Measurements from ENCODE around the gene PTH2R. TPM values are rescaled to one million over a fixed set of nuclear protein-coding genes. Genes with fewer than 3 reads are reported as not detected.
"Not testable (repeated sequence)": the region's sequence is repeated elsewhere in the genome, so short reads cannot be mapped to it uniquely, and the experiment has no call there.

The PTH2R gene
- total RNA-seq, 1 donor from 2014 or later = 1.4 TPM

DNA sequence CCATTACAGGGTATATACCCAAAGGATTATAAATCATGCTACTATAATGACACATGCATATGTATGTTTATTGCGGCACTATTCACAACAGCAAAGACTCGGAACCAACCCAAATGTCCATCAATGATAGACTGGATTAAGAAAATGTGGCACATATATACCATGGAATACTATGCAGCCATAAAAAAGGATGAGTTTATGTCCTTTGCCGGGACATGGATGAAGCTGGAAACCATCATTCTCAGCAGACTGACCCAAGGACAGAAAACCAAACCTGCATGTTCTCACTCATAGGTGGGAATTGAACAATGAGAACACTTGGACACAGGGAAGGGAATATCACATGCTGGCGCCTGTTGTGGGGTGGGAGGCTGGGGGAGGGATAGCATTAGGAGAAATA lies 9.8 kb upstream of the PTH2R start:
- DNase-seq = not testable (repeated sequence)

DNA sequence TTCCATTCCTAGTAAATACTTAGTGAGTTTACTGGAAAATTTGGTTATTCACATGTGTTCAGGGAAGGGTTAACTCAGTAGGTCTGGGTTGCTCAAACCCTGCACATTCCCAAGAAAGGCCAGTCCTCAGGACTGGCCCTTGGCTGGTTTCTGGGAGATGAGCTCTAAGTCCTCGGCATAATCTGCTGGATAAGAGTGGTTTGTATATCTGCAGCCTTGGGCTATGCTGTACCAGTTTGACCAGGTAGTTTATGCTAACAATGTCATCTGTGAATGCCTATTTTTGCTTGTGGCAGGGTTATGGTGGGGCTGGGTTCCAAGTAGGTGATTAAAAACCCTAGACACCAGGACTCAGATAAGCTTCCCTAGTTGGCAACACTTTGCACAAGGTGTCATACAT lies 7.4 kb upstream of the PTH2R start:
- no peak for DNase-seq

DNA sequence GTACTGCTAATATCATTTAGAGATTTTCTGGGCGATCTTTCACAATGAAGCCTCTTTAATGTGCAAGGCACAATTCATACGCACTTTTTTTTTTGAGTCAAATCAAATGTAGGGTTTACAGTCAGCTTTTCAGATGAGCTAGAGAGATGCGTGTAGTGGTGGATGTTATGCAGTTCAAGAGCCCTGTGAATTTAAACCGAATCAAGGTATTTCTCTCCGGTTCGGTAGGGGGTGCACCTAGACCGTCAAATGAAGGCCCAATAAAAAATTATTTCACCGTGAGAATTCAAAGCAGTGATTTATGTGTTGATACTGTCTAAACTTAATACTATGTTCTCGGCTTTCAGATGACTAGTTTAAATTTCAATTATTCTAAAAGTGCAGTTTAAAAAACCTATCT lies 1.1 kb downstream of the PTH2R start:
- DNase-seq = no peak

DNA sequence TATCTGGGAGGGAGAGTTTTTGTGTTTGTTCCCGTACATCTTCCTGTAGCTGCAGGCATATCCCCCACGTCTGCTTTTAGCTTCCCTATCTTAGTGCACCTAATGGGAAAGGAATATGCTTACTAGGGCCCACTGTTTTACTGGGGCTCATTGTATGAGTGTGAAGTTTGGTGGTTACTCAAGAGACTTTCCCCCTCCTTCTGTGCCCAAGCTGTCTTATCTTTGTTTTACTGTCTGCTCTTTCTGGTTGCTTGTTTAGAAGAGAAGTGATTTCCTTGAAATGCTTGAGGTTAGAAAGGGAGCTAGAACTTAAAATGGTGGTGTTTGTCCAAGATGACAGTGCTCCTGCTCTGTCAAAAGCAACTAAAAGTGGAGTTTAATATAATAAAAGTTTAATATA lies 7.3 kb downstream of the PTH2R start:
- DNase-seq = no peak

DNA sequence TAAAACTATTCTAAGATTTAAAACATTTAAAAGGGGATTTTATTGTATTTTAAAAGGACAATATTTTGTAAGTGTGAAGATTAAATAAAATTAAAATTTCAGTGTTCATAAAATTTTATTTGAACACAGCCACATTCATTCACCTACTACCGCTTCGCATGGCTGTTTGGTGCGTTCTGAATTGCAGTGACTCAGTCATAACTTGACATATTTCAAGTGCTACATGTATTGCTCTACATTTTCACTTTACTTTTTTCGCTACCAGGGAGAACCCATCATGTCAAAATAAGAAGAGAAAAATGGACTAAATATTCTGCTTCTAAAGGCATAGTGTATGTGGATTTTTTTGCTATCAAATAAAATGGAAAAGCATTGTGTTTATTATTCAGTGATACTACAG lies 8.7 kb downstream of the PTH2R start:
- no peak for DNase-seq

DNA sequence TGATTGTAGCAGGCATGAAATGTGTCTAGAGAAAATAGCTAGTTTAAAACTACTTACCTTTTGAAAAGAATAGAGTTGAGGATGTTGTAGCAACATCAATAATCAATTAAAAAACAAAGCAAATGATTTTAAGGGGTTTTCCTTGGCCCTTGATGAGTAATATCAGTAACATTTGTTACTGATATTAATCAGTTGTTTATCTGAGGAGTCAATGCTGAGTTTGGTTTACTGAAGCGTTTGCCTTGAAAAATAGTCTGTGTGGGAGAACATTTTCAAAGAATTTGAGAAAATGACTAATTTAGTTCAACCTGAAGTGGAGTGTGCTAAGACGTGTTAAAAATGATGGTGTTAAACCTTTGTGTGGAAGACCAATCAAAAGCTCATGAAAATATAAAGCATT lies 9.3 kb downstream of the PTH2R start:
- DNase-seq = no peak

DNA sequence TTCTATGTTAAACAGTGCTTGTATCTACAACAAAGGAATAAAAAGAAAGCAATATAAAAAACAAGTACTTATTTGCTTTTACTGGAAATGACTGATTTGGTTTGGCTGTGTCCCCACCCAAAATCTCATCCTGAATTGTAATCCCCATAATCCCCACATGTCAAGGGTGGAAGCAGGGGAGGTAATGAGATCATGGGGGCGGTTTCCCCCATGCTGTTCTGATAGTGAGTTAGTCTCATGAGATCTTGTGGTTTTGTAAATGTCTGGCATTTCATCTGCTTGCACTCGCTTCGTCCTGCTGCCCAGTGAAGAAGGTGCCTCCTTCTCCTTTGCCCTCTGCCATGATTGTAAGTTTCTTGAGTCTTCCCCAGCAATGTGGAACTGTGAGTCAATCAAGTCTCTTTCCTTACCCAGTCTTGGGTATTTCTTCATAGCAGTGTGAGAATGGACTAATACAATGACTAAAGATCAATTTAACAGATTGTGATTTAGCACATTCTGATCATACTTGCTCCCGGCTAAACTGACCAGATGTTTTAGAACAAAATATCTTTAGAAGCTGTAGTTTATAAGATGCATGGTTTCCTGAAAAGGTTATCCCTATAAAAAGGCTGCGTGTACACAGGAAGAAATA lies 19.9 kb downstream of the PTH2R start:
- no peak for DNase-seq

DNA sequence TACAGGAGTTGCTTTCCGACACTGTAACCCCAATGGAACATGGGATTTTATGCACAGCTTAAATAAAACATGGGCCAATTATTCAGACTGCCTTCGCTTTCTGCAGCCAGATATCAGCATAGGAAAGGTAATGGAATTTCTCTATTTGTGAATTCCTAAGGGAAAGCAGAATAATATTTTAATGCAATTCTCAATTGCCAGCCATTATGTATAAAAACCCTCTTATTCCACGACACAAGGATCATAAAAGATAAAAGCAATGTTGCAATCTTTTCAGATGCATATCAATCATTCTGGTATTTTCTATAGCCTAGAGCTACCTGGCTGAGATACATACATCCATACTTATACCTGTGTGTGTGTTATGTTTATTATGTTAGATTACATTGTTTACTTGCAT lies 31.2 kb downstream of the PTH2R start:
- no peak for DNase-seq

DNA sequence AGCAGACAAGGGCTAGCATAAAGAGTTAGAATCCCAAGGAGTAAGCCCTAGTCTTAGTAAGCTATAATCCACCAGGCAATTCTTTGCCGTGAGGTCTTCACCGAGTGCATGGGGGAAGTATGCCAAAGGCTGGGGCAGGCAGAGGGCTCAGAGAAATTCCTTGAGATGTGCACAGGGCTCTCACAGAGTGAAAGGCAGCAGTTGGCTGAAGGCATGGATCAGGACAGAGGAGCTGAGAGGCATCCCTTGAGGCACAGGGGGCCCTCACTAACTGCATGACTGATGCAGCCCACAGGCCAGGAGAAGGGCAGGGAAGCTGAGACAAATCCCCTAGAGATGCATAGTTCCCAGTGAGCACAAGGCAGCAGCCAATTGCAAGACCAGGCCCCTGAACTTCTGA lies 34.1 kb downstream of the PTH2R start:
- no peak for DNase-seq

DNA sequence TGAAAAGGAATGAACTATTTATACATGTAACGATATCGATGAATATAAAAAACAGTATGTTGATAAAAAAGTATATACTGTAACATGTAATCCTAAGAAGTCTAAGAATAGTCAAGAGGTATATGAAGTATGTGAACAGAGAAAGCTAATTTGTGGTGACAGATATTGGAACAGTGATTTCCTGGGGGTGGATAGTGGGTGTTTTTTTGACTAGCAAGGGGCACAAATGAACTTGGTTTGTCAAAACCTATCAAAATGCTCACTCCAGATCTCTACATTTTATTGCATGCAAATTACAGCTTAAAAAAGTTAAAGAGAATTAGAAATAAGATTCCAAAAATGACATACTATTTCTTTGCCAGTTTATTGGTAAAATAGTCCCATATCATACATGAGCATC lies 35.4 kb downstream of the PTH2R start:
- DNase-seq = no peak

DNA sequence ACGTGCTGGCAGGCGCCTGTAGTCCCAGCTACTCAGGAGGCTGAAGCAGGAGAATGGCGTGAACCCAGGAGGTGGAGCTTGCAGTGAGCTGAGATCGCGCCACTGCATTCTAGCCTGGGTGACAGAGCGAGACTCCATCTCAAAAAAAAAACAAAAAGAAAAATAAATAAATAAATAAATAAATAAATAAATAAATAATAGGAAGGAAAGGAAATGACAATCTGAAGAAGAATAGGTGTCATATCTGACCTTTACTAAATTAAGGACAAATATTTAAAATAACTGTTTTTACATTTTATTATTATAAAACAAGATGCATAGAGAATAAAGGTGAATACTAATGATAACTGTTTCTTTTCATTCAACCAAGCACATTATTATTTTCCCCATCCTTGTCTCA lies 40.9 kb downstream of the PTH2R start:
- DNase-seq = not testable (repeated sequence)

DNA sequence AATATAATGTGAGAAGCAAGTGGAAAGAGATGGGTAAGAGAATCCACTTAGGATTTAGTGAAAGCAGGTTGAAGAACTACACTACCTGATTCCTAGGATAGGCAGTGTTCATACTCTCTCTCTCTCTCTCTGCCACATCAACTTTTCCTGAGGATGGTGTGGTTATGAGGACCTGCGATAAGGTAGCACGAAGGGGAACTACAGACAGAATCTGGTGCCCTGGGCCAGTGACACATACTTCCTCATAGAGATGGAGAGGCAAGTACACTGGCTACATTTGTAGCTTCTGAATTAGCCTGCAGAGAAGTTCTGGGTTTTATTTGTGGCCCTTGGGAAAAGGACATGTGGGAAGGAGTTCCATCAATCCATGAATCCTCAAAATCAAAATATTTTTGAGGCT lies 44.5 kb downstream of the PTH2R start:
- DNase-seq = no peak

DNA sequence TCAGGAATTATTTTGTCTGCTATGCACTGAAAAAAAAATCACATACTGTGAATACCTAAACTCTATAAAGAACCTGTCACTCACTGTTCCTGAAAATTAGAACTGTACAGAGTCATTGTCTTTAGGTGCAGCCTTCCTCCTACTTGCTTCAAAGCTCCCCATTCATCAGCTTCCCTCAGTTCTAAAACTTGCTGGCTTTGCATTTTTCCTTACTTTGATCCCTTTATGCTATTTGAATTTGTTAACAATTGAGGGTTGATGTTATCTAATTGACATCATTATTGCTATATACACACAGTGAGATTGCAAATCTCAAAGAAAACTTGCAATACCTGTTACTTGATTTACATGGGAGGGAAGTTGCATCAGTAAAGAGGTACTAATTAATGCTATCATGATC lies 48.3 kb downstream of the PTH2R start:
- DNase-seq = no peak

DNA sequence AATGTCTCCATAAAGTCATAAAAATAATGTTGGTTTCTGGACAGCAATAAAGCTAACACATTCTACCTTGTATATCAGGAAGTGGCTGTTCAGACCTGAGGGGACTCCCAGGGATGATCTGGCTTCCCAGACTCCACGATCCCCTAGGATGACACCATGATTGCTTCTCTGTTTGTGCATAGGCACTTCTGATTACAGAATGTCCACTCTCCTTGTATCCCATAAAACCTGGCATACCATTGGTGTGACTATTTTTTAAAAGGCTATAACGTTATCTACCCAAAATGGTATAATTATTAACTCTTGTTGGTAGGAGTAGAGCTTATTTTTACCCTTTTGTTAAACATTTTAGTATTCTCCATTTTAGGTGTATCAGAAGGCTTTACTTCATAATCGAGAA lies 57.1 kb downstream of the PTH2R start:
- no peak for DNase-seq

DNA sequence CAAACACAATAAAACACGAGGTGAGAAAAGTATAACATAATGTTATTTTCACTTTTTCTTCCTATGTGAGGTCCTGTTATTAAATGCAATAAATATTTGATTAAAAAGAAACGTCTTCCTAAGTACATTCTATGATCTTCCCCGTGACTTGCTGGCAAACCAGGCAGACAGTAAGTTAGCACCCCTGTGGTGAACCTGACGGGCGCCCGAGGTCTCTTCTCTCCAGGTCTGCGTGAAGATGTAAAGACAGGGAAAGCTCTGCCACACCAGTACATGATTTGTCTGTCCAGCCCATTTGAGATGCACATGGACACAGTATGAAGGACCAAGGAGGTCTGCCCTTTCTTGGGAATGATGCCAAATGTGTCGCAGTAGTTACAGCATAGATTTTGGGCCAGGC lies 57.6 kb downstream of the PTH2R start:
- no peak for DNase-seq

DNA sequence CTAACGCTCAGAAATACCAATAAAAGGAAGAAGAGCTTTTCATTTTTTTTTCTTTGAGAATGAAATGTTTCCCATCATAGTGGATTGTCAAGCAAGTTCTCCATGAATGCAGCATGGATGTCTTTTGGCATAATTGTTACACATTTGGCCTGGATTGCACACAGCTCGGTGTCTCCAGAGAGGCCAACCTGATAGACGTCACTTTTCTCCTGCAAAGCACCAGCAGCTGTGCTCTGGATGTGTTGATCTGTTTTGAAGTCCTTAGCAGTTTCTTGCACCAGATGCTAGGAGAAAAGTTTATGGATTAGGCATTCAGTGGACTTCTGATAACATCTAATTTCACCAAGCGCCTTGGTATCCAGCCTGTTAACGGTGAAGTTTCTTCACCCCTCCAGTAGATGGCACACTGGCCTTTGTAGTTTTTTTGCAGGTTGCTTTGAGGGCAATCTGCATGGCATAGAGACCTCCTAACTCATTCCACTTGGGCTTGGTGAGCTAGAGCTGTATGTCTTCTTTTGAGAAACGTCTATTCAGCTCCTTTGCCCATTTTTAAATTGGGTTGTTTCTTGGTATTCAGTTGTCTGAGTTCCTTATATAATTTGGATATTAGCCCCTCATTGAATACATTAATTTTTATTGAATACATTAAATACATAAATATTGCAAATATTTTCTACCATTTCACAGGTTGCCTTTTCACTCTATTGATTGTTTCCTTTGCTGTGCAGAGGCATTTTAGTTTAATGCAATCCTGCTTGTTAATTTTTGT lies 59.7 kb downstream of the PTH2R start:
- peak; percentile 2 for DNase-seq

DNA sequence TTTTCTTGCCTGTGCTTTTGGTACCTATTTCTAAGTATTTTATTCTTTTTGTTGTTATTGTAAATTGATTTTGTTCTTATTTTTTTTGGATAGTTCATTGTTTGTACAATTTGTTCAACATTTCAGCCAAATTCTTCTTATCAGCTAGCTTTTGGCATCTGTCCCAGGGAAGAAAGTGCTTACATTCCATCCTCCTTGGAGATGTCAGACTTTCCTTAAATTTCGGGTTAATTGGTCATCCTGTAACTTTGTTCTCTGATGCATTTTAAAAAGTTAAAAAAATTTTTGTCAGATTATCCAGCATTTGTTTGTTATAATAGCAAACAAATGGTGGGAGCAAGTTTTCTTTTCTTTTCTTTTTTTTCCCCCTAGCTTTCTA lies 60.3 kb downstream of the PTH2R start:
- DNase-seq = no peak

DNA sequence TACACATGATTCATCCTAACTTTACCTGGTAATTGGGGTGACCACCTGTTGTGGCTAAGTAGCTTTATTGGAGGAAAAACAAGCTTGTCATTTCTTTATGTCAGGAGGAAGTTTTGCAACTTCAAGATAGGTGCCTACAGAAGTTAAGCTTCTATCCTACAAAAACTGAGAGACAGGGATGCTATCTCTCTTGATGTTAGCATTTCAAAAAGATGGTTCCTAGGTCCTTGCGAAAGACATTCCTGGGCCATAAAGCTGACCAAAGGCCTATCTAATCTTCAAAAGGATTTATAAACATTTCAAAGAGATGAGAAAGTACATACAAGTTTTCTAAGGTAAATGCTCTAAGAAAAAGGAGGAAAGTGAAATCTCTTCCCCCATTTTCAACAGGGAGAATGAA lies 61.0 kb downstream of the PTH2R start:
- no peak for DNase-seq

DNA sequence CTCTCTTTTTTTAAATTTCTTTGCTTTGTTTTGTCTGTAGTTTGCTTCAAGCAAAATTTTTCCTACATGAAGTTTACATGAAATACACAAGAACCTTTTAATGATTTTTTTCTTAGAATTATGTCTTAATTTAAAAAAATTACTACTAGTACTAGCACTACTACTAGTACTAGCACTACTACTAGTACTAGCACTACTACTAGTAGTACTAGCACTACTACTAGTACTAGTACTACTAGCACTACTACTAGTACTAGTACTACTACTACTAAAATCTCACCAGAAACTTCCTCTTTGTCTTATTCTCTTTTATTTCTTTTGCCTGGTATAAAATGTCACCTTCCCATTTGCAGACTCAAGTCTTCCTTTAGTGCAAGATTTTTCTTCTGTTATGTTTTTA lies 71.1 kb downstream of the PTH2R start:
- no peak for DNase-seq

DNA sequence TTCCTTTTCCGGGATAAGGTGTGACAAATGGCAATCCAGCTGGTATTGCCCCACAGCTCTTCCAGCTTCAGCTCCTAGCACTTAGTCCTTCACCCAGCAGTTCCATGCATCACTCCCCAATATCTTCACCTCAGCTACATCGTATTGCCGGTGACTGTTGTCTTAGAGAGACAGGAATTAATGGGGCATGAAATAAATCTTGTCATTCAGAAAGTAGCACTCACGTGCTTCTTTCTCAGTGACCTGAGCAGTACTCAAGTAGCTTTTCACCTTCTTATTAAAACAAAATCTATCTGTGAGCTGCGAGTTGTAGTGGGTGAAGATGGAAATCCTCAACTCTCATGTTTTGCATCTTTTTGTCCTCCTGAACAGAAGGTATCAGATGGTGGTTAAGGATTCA lies 72.8 kb downstream of the PTH2R start:
- no peak for DNase-seq

DNA sequence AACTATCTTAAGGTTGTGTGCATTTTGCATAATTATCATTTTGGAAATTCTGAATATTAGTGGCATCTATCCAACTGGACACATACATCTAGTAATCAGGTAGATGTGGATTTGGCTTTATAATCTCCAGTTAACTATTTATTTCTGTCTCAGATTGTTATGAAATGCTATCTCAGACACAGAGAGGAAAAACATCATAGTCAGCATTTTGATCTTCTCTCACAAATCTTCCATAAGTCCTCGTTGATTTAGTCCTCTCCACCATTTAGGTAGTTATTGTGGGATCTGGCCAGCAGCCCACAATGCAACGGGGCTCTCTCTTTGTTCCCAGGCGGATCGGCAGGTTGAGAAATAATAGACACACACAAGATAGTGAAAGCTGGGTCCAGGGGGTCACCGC lies 75.4 kb downstream of the PTH2R start:
- DNase-seq = not testable (repeated sequence)

DNA sequence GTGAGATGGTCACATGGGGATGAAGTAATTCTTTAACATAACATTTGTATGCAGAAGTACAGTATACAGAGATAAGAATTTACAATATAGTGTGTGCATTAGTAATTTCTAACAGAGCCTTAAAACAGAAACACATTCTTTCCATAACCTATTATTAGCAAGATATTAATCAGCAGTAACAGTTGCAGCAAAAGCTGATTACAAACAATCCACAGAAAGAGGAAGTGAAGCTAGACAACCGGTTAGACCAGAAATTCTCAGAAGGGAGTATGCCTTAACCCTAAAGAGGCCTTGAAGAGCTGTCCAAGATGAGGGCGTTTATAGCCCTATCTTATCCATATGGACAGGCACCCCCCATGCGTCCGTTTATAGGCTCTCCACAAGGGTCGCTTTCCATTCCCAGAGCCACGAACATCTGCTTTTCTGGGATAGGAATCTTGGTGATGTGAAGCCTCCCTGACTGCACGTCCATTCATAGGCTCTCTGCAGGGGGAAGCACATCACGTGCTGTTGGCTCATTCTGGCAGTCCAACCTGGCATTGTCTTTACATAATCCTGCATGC lies 75.9 kb downstream of the PTH2R start:
- not testable (repeated sequence) for DNase-seq

DNA sequence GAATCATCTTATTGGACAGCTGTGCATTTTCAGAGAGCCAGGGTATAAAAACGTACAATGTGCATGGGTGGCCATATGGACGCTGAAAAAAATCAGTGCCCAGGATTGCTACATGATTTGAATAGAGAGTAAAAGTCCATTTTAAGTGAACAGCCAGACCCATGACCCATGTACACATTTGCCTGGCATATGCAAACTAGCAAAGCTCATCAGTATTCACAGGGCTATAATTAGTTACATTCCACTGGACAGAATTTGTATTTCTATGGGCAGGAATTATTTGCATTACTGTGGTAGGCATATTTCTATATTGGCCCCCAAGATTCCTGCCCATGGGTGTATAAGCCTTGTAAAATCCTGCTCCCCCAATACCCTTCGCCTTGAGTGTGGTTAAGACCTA lies 78.8 kb downstream of the PTH2R start:
- DNase-seq = no peak

All from occipital lobe (tissue), 2 donors.